Lung microvascular endothelial cell (primary cell): ENCODE data around the gene CAPN8. TPM values are rescaled to one million over a fixed set of nuclear protein-coding genes. Genes with fewer than 3 reads are reported as not detected.

ENCODE experiments used
- DNase-seq, 2 donors: peaks; one replicate each; pipeline versions ENCODE4 v3.0.0 to v3.0.0-alpha.2; 2010; ENCODE audit warnings: low read depth in 2 of 2
- total RNA-seq: library from RNA; depleted of rRNA; stranded (reverse); fragments of >200 nt; gene quantifications from 2 replicates; pipeline ENCODE4 v1.2.1, GENCODE V29; 2014

The CAPN8 gene
- total RNA-seq, 1 donor from 2014 or later = not detected

DNA sequence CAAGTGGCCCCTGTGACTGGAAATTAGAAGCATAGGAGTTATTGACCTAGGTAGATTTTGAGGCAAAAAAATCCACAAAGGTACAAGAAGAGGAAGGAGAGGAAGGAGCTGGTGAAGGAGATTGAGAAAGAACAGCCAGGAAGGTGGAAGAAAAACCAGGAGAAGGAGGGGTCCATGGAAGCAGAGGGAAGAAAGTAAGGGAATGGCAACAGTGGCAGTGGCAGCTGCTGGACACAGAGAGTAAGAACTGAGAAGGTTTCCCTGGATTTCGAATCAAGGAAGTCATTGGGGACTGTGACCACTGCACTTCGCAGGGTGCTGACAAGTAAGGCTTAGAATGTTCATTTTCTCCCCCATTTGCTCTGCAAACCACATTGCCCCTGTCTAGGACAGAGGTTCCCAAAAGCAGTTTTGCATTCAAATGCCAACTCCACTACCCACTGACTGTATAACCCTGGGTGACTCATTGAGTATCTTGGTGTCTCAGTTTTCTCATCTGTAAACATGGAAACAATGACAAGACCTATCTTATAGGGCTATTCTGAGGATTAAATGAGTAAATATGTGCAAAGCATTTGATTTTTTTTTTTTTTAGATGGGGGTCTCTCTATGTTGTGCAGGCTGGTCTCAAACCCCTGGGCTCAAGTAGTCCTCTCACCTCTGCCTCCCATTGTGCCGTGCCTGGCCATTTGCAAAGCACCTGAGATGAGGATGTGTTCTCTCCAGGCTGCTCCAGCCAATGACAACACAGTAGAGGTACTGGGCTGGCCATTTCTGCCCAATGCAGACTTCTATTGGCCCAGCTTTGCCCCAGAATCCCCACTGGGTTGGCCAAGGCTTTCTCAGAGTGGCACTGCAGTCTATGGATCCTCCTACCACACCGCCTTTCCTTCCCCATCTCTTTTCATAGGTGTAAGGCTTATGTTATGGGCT is 37.5 kb upstream of the CAPN8 start:
- peak in 1 of 2 donors; percentile 38 for DNase-seq

DNA sequence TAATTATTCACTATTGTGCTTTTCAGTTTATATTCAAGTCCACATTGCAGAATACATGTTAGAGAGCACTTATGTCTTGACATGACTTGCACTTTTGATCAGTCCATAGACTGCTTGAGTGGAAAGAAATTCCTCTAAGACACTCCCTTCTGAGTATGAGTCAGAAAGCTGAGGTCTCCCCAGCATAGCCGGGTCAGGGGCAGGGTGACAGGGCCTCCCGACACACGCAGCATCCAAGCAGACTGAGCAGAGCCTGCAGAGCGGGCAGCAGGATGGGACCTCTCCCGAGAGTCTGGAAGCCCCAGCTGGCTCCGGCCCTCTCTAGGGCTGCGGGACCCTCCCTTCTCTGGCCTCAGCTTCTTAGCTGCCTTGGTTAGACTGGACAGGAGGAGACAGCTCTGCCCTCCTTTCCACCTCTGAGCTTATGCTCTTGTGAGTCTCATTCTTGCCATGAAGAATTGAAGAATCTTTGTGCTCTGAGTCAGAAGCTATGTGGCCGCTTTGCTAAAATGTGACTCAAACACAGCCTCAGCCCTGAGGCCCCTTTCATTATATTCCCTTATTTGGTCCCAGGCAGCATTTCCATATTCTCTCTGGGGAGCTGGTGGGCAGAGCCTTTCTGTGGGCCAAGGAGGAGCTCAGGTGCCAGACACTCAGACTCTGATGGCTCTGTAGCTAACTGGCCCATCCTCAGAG is 35.6 kb upstream of the CAPN8 start:
- DNase-seq = peak in 1 of 2 donors; percentile 90

DNA sequence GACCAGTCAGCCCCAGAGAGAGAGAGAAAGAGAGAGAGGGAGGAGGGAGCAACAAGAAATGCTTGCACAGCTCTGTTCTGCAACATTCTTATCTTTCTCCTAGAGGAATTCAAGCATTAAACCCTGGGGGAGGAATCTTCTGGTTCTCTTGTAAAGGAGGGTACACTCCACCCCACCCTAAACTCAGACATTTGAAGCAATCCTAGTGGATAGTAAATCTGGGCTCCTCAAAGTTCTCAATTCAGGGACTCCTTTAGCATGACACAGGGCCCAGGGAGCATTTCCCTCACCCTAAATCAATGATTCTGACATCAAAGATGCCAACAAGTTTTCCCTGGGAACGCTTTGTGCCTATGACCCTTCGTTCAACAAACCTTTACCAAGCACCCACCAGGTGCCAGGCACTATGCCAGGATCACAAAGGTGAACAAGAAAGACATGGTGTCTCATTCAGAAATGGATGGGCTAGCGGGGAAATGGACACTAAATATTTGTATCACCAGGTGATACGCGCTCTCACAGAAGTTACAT is 35.0 kb upstream of the CAPN8 start:
- no peak for DNase-seq

DNA sequence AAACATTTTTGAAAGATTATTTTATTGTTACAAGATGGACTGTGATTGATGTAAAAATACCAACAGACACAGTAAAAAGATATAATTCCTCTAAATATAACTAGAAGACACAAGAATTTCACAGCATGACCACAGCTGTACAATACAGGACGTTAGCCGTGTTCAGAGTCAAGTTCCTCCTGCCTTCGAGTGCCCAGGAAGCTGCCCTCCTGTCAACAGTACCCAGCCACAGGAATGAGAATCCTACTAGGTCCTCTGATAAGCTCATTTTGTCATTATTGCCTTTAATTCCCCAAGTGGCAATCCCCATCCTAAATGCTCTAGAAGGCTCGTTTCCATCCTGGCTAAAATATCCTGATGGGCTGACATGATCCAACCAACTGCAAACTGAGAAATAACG is 30.4 kb upstream of the CAPN8 start:
- no peak for DNase-seq

DNA sequence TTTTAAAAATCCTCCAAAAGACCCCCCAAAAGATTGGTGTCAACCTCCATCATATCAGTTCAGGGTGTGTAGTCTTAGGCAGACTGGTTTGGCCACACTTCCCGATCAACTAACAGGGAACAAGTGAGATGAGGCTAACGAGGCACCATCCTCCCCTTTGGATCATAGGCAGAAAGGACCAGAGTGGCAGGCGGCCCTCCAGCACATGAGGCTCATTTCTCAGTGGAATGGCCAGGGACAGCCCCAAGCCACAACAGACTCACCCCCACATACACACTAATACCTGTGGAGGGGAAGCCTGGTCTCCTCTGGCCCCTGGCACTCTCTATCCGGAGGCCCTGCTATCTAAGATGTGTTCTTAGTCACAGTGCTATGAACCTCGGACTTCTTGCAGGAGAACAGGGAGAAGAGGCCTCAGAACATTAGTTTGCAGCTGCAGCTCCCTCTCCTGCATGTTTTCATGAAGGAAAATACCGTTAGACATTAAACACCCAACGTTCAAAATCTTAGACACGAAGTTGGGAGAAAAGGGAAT is 29.6 kb upstream of the CAPN8 start:
- no peak for DNase-seq

DNA sequence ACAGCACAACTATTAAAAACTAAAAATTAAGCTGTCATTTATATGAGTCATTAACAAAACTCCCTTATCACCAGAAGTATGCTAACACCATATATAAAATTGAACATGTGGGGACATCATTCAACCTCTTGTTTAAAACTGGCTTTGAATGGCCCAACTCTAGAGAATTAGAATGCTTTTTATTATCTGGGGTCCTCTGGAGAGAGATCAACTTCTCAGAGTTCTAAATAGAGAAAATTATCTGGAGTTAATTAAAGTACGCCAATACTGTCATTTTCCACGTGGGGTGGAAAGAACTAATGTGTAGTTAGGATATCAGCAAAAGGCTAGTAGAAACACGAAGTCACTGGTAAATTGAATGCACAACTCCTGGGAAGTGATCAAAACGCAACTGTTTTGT is 25.6 kb upstream of the CAPN8 start:
- DNase-seq = no peak

DNA sequence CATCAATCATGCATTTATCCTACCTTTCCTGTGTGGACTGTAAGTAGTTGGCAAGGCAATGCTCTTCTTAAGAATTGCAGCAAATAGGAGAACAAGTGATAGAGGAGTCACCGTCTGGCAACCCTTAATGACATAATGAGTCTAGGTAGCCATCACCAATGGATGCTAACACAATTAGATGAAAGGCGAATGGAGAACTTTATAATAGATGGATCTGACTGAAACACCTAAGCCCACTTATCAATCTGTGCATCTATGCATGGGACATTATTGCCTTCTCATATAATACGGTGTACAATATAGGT is 18.9 kb upstream of the CAPN8 start:
- DNase-seq = no peak

DNA sequence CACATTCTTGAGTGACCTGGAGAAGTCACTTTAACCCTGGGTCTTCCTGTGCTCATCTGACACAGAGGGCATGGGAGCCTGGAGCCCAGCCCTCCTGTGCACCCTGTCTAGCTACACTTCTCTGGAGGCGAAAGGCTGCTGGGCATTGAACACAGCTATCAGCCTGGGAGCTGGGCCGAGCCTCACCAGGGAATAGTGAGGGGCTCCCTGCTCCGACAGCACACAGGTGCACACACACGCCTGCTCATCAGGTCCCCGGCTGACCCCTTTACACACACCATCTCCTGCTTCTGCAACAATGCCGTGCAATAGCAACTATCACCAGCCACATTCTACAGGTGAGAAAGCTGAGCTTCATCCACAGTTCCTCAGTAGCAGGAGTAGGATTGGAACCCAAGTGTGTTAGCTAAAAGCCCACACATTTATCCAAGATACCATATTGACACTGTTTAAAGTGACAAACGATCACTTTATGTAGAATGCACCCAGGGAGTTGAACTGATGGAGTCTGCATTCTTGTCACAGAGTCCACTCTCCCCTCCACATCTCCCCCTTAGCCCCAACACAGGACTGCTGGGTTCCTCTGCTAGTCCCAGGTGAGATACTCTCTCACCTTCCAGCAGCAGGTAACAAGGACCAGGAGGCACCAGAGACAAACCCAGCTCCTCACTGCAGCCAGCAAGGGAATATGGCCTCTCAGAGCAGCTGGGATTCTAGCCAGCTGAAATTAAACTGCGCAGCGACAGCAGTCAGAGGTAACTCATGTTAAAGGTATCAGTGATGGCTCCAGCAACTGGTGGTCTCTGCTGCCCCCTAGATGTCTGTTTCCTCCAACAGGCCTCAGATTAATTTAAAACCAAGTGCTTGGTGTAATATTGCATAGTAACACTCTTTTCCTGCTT is 18.3 kb upstream of the CAPN8 start:
- peak; percentile 49 to 72 for DNase-seq

DNA sequence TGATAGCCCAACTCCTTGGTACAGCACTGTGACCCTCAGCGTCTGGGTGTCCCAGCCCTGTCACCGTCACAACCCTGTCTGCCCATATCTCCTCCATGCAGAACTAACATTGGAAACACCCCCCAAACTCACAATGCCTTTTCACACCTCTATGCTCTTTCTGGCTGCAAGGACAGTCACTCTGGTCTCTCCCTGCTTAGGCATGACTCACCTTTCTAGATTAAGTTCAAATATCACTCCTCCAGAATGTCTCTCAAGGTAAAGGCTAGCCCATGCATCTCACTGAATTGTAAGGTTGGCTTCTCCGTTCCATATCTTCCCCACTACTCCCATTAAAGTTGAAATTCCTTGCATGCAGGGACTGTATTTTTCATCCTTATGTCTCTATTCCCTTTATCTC is 17.0 kb upstream of the CAPN8 start:
- no peak for DNase-seq

DNA sequence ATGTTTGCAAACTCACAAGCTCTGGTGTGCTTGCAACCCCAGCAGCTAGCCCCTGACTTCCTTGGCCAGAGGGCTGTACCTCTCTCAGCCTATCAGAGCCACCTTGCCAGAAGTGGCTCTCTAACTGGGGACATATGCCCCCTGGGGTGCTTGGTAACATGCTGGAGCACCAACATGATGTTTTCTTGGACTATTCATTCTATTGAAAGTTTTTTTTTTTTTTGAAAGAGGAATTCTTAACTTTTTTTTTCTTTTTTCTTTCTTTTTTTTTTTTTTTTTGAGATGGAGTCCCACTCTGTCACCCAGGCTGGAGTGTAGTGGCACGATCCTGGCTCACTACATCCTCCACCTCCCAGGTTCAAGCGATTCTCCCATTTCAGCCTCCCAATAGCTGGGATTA is 14.7 kb upstream of the CAPN8 start:
- no peak for DNase-seq

DNA sequence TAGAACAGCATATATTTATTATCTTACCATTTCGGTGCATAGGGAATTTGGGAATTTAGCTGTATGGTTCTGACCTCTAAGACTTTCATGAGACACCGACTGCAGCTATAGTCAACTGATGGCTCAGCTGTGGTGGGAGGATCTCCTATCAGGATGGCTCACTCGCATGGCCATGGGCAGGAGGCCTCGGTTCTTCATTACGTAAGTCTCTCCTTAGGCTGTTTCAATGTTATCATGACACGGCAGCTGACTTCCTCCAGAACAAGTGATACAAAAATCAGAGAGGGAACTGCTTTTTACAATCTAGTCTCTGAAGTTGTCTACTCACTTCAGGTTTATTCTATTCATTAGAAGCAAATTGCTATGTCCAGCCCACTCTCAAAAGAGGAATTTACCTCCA is 13.3 kb upstream of the CAPN8 start:
- DNase-seq = no peak

DNA sequence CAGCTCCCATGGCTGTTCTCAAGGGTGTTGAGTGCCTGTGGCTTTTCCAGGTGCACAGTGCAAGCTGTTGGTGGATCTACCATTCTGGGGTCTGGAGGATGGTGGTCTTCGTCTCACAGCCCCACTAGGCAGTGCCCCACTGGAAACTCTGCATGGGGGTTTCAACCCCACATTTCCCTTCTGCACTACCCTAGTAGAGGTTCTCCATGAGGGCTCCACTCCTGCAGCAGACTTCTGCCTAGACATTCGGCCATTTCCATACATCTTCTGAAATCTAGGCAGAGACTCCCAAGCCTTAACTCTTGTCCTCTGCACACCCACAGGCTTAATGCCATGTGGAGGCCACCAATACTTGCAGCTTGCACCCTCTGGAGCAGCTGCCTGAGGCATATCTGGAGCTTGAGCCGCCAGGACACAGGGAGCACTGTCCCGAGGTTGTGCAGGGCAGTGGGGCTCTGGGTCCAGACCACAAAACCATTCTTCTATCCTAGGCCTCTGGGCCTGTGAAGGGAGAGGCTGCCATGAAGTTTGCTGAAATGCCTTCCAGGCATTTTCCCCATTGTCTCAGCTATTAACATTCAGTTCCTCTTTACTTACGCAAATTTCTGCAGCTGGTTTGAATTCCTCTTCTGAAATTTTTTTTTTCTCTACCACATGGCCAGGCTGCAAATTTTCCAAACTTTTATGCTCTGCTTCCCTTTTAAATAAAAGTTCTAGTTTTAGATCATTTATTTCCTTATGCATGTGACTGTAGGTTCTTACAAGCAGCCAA is 8.8 kb upstream of the CAPN8 start:
- no peak for DNase-seq

DNA sequence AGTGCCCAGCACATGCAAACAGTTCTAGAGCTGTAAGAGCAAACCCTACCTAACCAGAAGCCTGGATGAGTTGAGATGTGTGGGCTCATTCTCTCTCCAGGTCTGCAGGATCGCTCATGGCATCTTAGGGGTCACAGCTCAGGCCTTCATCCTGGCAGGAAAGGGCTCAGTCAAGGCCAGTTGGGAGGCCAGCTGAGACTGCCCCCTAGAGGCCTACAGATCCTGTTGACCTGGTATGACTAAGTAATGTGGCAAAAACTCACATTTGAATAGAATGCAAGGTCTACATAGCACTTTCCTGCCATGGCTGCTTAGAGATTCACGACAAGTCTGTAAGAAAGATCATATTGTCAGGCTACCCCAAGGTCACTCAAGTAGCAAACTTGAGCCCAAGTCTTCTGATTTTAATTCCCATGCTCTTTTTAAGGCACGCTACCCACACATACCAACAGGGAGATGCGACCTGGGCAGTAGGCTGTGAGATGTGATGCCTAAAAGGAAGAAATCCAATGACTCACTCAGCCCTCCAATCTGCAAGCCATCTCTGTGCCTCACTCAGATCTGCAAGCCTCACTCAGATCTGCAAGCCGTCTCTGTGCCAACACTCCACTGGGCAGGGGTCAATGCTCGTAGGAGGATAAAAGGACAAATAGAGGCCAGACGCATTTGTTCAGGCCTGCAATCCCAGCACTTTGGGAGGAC is 5.1 kb upstream of the CAPN8 start:
- DNase-seq = peak; percentile 15 to 55

DNA sequence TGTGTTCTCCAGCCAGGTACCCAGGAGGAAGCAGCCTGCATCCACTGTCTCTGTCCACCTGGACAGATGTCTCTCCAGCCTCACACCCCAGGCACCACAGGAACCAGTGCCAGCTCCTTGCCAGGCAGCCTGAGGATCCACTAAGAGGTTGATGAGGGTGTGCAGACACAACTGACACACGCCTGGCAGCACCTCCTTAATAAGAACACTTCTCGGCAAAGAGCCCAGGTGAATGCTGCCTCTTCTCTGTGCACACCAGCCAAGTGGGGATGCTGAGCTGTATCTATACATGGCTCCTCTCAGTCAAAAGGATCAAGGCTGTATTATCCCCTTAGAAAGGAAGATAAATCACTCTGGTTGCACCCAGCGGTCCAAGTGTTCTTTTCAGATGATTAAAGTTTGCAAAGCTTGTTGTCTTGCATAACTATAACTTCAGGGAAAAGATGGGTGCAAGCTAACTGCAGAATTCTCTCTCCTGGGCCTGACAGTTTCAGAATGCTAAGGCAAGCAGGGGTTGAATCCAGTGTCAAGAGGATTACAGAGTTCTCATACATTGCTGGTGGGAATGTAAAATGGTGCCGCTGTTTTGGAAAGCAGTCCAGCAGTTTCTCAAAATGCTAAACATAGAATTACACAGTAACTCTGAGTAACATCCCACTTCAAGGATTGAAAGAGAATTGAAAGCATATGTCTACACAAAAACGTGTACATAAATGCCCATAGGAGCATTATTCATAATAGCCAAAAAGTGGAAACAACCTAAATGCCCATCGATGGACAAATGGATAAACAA is 3.7 kb upstream of the CAPN8 start:
- no peak for DNase-seq

DNA sequence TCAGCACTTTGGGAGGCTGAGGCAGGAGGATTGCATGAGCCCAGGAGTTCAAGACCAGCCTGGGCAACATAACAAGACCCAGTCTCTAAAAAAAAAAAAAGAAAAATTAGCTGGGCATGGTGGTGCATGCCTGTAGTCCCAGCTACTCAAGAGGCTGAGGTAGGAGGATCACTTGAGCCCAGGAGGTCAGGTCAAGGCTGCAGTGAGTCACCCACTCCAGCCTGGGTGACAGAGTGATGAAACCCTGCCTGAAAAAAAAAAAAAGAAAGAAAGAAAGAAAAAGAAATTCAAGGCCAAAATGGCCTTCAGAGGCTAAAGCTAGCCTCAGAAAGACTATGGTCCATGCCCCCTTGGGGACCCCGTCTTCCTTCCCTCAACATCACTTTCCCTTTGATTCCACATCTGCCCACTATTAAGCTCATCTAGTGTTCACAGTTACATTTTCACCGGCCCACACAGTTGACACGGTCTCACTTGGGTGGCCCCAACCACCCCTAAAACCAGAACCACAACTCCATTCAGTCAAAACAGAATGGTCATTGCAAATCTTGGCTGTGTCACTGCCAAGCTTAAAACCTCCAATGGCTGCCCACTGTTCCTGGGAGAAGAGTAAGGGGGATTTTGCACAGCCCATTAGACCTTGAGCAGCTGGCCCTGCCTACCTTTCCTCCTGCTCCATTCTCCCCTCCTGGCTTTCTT is 2.1 kb upstream of the CAPN8 start:
- no peak for DNase-seq

DNA sequence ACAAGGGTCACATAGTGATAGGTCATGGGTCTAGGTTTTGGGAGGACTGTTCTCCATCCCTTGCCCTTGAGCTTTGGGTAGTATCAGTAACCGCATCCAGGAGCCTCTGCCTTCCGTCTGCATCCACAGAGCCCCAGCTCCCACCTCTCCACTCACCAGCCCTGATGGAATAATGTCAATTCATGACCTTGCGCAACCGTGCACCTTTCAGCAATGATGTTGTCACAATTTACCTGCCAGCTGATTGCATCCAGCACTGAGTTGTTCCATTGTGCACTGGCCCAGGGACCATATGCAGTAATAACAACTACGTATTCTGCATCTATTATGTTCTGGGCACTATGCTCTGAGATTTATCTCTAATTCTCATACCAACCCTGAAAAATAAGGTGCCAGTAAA is 1.4 kb downstream of the CAPN8 start:
- no peak for DNase-seq

DNA sequence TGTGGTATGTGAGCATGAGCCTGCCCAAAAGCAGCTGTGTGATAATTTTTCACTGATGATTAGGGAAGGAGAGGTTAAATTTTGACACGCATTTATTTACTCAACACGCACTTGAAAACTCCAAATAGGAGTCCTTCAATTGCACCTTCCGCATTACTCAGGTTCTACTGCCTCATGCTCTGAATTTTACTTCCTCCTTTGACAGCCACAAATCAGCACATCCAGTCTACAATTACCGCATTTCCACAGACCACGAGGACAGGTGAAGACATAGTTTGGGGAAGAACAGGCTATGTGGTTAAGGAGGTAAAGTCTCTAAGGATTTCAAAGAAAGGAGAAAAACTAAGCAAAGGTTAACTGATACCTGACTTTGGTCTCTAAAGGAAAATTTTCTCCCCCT is 2.6 kb downstream of the CAPN8 start:
- no peak for DNase-seq

DNA sequence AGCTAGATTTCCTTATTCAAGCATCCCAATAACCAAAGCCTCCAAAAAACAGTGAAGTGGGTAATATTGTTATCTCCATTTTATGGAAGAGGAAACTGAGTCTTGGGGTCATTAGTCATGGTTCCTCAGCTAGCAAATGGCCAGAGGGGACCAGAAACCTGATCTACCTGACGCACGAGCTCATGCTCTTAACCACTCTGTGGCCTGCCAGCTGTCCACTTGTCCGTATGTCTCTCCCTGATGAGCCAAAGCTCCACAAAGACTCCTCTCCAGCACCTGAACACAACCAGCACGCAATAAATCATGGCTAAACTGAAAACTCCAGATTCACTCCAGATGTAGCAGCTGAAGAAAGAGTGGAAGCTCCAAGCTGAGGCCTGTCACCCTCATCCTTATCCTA is 5.8 kb downstream of the CAPN8 start:
- no peak for DNase-seq

DNA sequence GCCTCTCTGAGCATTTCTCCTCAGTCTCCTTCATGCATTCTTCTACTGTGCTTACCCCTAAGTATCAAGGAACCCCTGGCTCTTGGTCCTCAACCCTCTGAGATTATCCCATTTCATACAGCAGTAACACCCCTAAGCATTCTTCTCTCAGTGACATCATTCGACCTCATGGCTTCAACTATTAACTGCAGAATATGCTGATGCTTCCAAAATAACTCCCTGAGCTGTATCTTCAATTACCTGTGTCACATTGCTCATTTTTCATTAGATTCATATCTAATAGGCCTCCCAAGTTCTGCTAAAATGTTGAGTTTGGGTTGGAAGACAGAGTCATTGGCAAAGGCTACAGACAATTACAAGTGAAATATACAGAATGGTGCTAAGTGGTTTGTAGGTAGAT is 7.5 kb downstream of the CAPN8 start:
- DNase-seq = no peak
